CD14-positive monocyte (primary cell): ENCODE data around the gene GSTA3. TPM values are rescaled to one million over a fixed set of nuclear protein-coding genes. Genes with fewer than 3 reads are reported as not detected.
"Not testable (repeated sequence)": the region's sequence is repeated elsewhere in the genome, so short reads cannot be mapped to it uniquely, and the experiment has no call there.

ENCODE experiments used
- DNase-seq, 3 donors: peaks; one replicate each; pipeline ENCODE4 v3.0.0-alpha.2; 2011 to 2022
- H2AFZ ChIP-seq: 2 replicates; pipeline ENCODE4 v1.6.0; 2012; ENCODE audit warnings: mild to moderate bottlenecking, low read depth, low read length, inconsistent platforms; ENCODE audit not compliant: insufficient read depth, poor library complexity, severe bottlenecking
- H3K27ac ChIP-seq, 2 donors: 1 replicate in 1 of 2; 2 replicates in 1 of 2; pipeline ENCODE4 v1.5.1; 2012 to 2013; ENCODE audit warnings: low read length in 2 of 2, control low read depth in 1 of 2, inconsistent platforms in 1 of 2, low read depth in 1 of 2, mild to moderate bottlenecking in 1 of 2
- H3K27me3 ChIP-seq, 2 donors: one replicate each; pipeline versions ENCODE4 v1.6.0 to v1.6.1; 2011 to 2013; ENCODE audit warnings: low read length in 2 of 2; ENCODE audit not compliant: control insufficient read depth in 2 of 2, insufficient read depth in 2 of 2
- H3K36me3 ChIP-seq, 2 donors: replicated peaks in 1 of 2; 1 replicate in 1 of 2; 2 replicates in 1 of 2; pipeline versions ENCODE4 v1.5.1 to v1.6.1; 2012 to 2013; ENCODE audit warnings: low read length in 2 of 2, control low read depth in 1 of 2, inconsistent platforms in 1 of 2, mild to moderate bottlenecking in 1 of 2; ENCODE audit not compliant: insufficient read depth in 2 of 2, control insufficient read depth in 1 of 2
- H3K4me1 ChIP-seq, 2 donors: 1 replicate in 1 of 2; 2 replicates in 1 of 2; pipeline versions ENCODE4 v1.5.1 to v1.6.1; 2012 to 2013; ENCODE audit warnings: low read length in 2 of 2, control low read depth in 1 of 2, inconsistent platforms in 1 of 2, mild to moderate bottlenecking in 1 of 2, moderate library complexity in 1 of 2; ENCODE audit not compliant: insufficient read depth in 2 of 2, control insufficient read depth in 1 of 2
- H3K4me2 ChIP-seq: replicated peaks from 2 replicates; pipeline ENCODE3; 2012; ENCODE audit warnings: low read length, moderate library complexity, mild to moderate bottlenecking; ENCODE audit not compliant: poor library complexity, severe bottlenecking; ENCODE audit errors: extremely low read depth
- H3K4me3 ChIP-seq, 3 experiments: fragments of 200-600 bp in 1 of 3; sonication (generic) in 1 of 3; replicated peaks in 1 of 3; 1 replicate in 2 of 3; 2 replicates in 1 of 3; pipeline ENCODE4 v1.5.1; 2011 to 2013; ENCODE audit warnings: low read length in 3 of 3, mild to moderate bottlenecking in 3 of 3, control low read depth in 2 of 3, low read depth in 2 of 3, inconsistent platforms in 1 of 3, moderate library complexity in 1 of 3
- H3K79me2 ChIP-seq: 2 replicates; pipeline ENCODE4 v1.6.0; 2012; ENCODE audit warnings: mild to moderate bottlenecking, control low read depth, inconsistent platforms, low read length, moderate library complexity; ENCODE audit not compliant: insufficient read depth
- H3K9ac ChIP-seq: 2 replicates; pipeline ENCODE4 v1.6.0; 2017; ENCODE audit warnings: low read length, mild to moderate bottlenecking; ENCODE audit not compliant: insufficient read depth, poor library complexity, severe bottlenecking
- H3K9me3 ChIP-seq, 2 donors: replicated peaks in 1 of 2; 1 replicate in 1 of 2; 2 replicates in 1 of 2; pipeline versions ENCODE4 v1.5.1 to v1.6.1; 2012 to 2013; ENCODE audit warnings: low read length in 2 of 2, control low read depth in 1 of 2; ENCODE audit not compliant: control insufficient read depth in 1 of 2, insufficient read depth in 1 of 2
- H4K20me1 ChIP-seq: 2 replicates; pipeline ENCODE4 v1.6.0; 2012; ENCODE audit warnings: mild to moderate bottlenecking, low read length, control low read depth, moderate library complexity; ENCODE audit not compliant: insufficient read depth
- H3K27ac Mint-ChIP-seq, 7 donors: one replicate each; pipeline ENCODE4 v1.8.0; 2020; ENCODE audit warnings: mild to moderate bottlenecking in 7 of 7, mixed read lengths in 7 of 7, moderate library complexity in 6 of 7, inconsistent platforms in 2 of 7
- H3K27me3 Mint-ChIP-seq, 3 donors: one replicate each; pipeline ENCODE4 v1.8.0; 2021 to 2022; ENCODE audit warnings: low read depth in 3 of 3, mild to moderate bottlenecking in 3 of 3, mixed read lengths in 3 of 3, moderate library complexity in 3 of 3, inconsistent platforms in 1 of 3
- H3K36me3 Mint-ChIP-seq, 2 donors: one replicate each; pipeline ENCODE4 v1.8.0; 2020; ENCODE audit warnings: mixed read lengths in 2 of 2, inconsistent platforms in 1 of 2, mild to moderate bottlenecking in 1 of 2
- H3K4me1 Mint-ChIP-seq: one replicate; pipeline ENCODE4 v1.8.0; 2020; ENCODE audit warnings: mild to moderate bottlenecking, mixed read lengths
- H3K4me3 Mint-ChIP-seq, 2 donors: one replicate each; pipeline ENCODE4 v1.8.0; 2020; ENCODE audit warnings: mild to moderate bottlenecking in 2 of 2, mixed read lengths in 2 of 2, moderate library complexity in 1 of 2
- H3K9me3 Mint-ChIP-seq, 7 donors: one replicate each; pipeline ENCODE4 v1.8.0; 2020 to 2022; ENCODE audit warnings: mixed read lengths in 7 of 7, mild to moderate bottlenecking in 6 of 7, moderate library complexity in 6 of 7, inconsistent platforms in 2 of 7
- CTCF ChIP-seq: fragments of 200-600 bp; IDR thresholded peaks from one replicate; pipeline ENCODE4 v1.8.0; 2022; ENCODE audit warnings: antibody characterized with exemption, mild to moderate bottlenecking
- WGBS: methylation state at CpG from one replicate; pipeline ENCODE4 v1.1.5; 2013; ENCODE audit warnings: missing lambda C conversion rate; ENCODE audit not compliant: insufficient coverage; 5-methylcytosine and 5-hydroxymethylcytosine counted together
- intact Hi-C, 2 donors: fragments of 100-400 bp; cut with micrococcal nuclease; formaldehyde crosslinking; loops; one replicate each; pipeline versions ENCODE4 v1.15.0 to v1.15.1; 2023
- polyA plus RNA-seq, 3 donors: library from polyadenylated mRNA; depleted of rRNA in 1 of 3; unstranded in 2 of 3; stranded (reverse) in 1 of 3; fragments of 300-500 nt in 2 of 3; fragments of >200 nt in 1 of 3; fragmentation: Illumina TruSeq in 2 of 3; gene quantifications; 1 replicate in 2 of 3; 2 replicates in 1 of 3; pipeline ENCODE4 v1.2.3, GENCODE V29; 2012 to 2021

GSTA3 gene
- polyA plus RNA-seq, 3 donors = not detected

GRCh38 chr6:52925919-52926792 is 16.7 kb upstream of the GSTA3 start:
- intact Hi-C loops = no loop called here
- TF ChIP-seq CTCF = no peak
- H3K4me3 Mint-ChIP-seq = no peak overlapping the region
- Histone ChIP-seq H3K36me3 (no peaks in the 10 kb centered on the region), H3K4me3 (no peak overlapping the region), H4K20me1 (no peaks in the 10 kb centered on the region), H3K9ac (no peak overlapping the region), H3K27ac (no peak overlapping the region), H2AFZ (no peak overlapping the region), H3K4me1 (no peaks in the 10 kb centered on the region), H3K27me3 (no peaks in the 10 kb centered on the region), H3K4me2 (no peak overlapping the region), H3K79me2 (no peaks in the 10 kb centered on the region), H3K9me3 (no peaks in the 10 kb centered on the region)
- 89% methylated on average over 4 of the region's 9 CpGs for WGBS
- no peak overlapping the region for H3K27ac Mint-ChIP-seq
- H3K27me3 Mint-ChIP-seq = peaks cover 0 to 2% (median 0%) of the 10 kb centered on the region in 3 donors
- peaks cover 0 to 12% (median 7%) of the 10 kb centered on the region in 7 donors for H3K9me3 Mint-ChIP-seq
- no peaks in the 10 kb centered on the region for H3K36me3 Mint-ChIP-seq
- no peak for DNase-seq
- no peaks in the 10 kb centered on the region for H3K4me1 Mint-ChIP-seq

GRCh38 chr6:52925042-52925441 is 15.5 kb upstream of the GSTA3 start:
- intact Hi-C loops = no loop called here
- Histone ChIP-seq H3K4me2 (no peak overlapping the region), H2AFZ (no peak overlapping the region), H3K36me3 (no peaks in the 10 kb centered on the region), H3K27ac (no peak overlapping the region), H3K79me2 (no peaks in the 10 kb centered on the region), H3K9me3 (no peaks in the 10 kb centered on the region), H4K20me1 (no peaks in the 10 kb centered on the region), H3K4me1 (no peaks in the 10 kb centered on the region), H3K27me3 (no peaks in the 10 kb centered on the region), H3K4me3 (no peak overlapping the region), H3K9ac (no peak overlapping the region)
- H3K27me3 Mint-ChIP-seq = peaks cover 0 to 2% (median 0%) of the 10 kb centered on the region in 3 donors
- WGBS = no CpG with 5 or more reads among the region's 2 CpGs
- no peak overlapping the region for H3K4me3 Mint-ChIP-seq
- peaks cover 0 to 12% (median 8%) of the 10 kb centered on the region in 7 donors for H3K9me3 Mint-ChIP-seq
- no peaks in the 10 kb centered on the region for H3K36me3 Mint-ChIP-seq
- no peak overlapping the region for H3K27ac Mint-ChIP-seq
- DNase-seq = no peak
- no peaks in the 10 kb centered on the region for H3K4me1 Mint-ChIP-seq
- no peak for TF ChIP-seq CTCF

- H3K27ac Mint-ChIP-seq, H3K27ac ChIP-seq, H3K36me3 ChIP-seq, DNase-seq, H3K36me3 Mint-ChIP-seq, H3K27me3 ChIP-seq, H3K9me3 ChIP-seq, H2AFZ ChIP-seq, H3K4me3 ChIP-seq, intact Hi-C loops, H3K27me3 Mint-ChIP-seq, H3K9ac ChIP-seq, H3K4me1 ChIP-seq, H3K4me2 ChIP-seq, H4K20me1 ChIP-seq, H3K79me2 ChIP-seq, H3K4me3 Mint-ChIP-seq, H3K4me1 Mint-ChIP-seq: not testable (repeated sequence)
- peaks cover 0 to 12% (median 8%) of the 10 kb centered on the region in 7 donors for H3K9me3 Mint-ChIP-seq
- WGBS = no CpG with 5 or more reads among the region's 2 CpGs
Observed at GRCh38 chr6:52923689-52924088, 14.2 kb upstream of the GSTA3 start.
